GM04504 (cell line): ENCODE results near the gene LTBP2.

Experiments used
- DNase-seq: peaks from one replicate; pipeline ENCODE4 v3.0.0-alpha.2; 2012; ENCODE audit warnings: low read depth

The LTBP2 gene

DNA sequence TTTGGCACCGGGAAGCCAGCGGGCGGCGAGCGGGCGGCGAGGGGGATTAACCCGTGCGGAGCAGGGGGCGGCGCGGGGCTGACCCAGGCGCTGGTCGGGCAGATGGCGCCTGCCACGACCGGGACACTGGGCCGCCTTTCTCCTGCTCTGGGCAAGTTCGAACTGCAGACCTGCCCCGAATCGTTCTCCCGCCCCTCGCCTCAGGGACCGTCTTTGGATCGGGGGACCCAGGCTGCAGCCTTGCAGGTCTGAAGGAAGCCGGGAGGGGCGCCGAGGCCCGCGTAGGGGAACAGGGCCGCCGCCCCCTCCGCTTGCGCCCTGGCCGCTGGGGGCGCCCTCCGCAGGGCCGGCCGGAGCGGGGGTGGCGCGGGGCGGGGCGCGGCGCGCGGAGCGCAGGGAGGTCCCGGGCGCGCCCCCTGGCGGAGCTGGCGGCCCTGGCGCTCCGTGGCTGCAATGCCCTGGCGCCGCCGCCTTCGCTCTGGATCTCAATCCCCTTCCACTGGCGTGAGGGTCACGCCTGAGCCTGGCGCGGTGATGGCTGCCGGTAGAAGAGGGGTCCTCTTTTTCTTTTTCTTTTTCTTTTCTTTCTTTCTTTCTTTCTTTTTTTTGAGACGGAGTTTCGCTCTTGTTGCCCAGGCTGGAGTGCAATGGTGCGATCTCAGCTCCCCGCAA, 449 bp upstream of the LTBP2 start:
- DNase-seq, result no peak

DNA sequence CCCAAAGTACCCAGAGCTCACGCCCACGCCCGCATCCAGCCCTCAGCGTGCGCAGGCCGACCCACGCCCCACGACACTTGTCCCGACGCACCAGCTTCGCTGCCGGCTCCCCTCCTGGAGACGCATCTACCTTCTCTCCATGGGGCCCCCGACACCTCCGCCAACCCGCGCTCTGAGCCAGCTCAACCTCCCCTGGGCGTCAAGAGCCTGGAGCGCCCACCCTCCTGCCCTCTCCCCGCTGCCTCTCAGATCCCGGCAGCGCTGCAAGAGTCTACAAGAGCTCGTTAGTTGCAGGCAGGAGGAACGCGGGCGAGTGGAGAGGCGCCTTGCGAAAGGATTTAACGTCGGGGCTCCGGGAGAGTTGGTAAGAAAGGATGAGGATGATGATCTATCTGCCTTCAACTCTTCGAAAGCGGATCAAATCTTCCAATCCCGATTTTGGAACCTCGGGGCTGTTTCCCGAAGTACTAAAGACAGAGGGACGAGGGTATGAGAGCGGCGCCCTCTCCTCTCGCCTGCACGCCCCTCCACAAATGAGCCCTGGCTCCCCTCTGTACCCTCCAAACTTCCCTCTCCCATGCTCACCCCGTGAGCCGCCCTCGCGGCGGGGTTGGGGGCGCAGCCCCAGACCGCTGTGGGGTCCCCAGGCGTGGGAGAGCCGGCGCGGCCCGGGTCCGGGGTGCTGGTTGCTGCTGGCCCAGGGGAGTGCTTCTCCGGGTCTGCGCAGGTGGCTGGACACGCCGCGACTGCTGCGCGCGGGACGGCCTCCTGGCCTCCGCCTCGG, 979 bp downstream of the LTBP2 start:
- no peak for DNase-seq

DNA sequence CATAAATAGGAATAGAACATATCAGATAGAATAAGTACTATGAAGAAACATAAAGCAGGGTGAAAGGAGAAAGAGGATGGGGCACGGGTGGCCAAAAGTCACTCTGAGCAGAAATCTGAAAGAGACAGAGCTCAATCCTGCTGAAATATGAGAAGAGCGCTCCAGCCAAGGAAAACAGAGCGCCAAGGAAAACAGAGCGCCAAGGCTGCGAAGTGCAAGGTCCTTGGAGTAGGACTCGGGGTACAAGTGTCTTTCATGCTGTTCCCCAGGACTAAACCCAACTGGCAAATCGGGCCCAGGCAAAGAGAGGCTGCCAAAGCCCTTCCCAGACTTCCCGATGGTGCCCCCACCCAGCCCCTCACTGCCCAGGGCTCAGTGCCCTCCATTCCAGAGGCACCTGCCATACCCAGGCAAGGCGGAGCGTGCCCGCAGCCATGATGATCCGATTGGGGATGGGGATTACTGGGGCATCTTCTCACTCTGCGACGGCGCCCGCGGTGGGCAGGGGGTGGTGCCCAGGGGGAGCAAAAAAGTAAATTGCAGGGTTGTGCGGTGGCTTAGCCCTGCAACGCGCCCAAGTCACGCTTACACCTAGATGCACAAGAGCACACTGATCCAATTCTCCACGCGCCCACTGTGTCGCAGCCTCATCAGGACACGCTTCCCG, 1.7 kb downstream of the LTBP2 start:
- no peak for DNase-seq

DNA sequence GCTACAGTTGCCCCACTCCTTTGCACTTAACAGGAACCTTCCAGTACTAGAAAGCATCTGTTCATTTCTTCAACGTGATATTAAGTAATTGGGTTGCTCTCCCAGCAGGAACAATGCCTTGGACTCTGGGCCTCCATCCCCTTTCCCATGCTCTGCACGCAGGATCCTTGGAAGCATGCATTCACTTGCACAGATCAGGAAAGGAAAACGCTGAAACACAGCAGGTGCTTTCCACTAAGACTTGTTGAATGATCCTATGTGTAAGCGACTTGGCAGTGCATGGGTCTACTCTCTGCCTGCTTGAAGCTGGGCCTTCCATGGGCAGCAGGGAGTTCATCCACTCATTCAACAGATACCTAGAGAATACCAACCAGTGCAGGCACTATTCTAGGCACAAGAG, 2.3 kb downstream of the LTBP2 start:
- no peak for DNase-seq

DNA sequence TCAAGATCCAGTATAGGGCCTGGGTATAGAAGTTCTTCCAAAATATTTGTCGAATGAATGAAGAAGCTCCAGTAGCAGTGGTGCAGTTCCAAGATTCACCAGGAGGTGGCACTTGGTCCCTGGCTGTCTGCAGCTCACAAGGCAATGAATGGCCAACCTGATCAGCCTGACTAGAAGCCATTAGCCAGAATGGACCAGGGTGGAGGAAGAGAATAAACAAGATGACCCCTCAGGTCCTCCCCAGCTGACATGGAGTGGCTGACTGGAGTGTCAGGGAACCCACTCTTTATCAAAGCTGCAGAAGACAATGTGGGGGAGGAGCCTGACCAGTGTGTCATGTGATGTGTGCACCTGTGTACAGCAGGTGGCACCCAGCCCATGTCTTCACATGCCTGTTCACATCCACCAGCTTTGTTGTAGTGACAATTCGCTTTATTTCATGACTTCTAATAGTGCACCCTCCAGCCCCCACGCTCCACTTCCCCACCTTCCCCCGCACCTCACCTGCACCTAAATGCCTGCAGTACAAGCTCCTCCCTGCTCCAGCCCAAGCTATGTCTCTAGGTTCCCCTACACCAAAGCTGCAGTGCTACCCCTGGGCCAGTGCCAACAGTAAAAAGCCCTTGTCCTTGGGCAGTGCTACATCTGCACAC, 3.0 kb downstream of the LTBP2 start:
- DNase-seq, result no peak

DNA sequence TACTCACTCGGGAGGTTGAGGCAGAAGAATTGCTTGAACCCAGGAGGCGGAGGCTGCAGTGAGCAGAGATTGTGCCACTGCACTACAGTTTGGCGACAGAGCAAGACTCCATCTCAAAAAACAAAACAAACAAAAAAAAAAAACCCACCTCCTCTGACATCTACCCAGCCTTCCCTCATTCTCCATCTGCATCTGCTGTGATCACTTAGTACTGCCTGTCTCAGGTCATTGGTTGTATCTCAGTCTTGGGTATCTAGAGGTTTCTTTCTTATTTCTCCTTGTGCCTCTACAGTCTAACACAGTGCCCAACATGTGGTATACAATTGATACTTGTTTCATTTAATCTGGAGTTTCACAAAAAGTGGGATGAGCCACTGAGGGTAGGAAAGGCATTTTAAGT, 5.3 kb downstream of the LTBP2 start:
- no peak for DNase-seq

DNA sequence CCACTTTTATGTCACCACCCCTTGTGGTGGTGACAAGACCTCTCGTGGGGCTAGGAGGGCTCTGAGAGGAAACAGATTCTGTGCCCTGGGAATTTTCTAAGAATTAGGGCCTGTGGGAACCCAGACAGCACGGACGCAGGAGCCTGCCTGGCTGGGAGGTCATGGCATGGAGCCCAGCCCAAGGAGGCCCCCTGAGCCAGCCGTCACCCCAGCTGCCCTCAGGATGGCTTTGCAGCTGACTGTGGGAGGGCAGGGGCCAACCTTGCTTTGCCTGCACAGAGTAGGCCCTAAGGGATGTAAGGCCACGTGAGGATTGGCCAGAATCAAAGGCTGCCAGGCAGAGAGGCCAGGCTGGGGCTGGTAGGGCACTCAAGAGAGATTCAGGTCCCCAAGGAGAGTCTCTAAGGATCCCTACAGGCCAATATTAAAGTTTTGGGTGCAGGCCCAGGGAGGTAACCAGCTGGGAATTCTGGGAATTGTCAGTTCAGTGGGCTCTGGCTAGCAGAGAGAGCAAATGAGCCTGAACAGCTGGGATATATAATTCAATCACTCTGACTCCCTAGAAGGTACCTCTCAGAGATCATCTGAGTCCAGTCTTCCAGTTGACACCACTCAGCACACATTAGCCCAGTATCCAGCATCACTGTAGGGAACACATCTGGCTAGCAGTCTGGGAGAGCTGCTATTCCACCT, 6.4 kb downstream of the LTBP2 start:
- DNase-seq, result no peak

DNA sequence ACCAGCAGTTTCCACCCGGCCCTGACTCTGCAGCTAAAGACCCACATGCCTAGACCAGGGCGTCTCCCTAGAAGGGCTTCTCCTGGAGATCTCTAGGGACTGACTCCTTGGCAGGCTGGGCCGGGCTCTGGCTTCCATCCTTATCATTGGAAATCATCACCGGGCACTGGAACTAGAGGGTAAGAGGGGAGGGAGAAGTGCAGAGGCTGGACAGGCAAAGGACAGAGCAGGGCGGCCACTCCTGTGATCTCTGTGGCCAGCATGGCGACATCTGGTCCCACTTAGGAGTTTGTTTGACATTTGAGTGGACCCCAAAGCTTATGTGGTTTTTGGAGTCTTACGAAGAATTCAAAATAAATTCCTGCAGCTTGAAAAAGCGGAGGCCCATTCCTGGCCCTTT, 7.1 kb downstream of the LTBP2 start:
- no peak for DNase-seq

DNA sequence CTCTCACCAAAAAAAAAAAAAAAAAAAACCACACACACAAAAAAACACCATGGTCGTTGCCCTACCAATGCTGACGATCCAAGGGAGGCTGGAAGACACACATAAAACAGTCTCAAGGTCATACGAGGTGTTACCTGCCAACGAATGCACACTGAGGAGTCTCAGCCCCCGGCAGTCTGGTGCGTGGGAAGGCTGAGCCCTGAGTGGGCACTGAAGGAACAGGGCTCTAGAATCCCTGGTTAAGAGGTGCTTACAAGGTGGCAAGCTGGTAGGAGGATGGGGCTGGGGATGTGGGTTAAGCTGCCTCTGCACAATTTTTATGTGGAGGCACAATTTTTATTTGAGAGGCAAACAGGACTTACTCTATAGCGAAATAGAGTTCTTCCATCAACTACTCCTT, 7.9 kb downstream of the LTBP2 start:
- DNase-seq, result no peak

DNA sequence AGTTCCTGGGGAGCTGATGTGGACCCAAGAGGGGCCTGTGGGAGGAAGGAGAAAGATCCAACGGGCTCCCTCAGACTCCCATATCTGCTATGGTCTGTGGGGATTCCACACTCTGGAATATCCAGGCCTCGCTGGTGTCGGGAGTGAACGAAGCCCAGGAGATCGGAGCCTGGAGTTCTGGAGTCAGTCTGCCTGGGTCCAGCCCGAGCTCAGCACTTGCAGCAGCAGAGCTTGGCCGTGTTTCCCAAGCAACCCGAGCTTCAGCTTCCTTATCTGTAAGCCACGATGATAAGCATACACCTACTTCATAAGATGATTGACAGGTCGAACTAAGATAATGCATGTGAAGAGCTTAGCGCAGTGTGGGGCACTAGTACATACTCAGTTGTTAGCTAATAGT, 10.1 kb downstream of the LTBP2 start:
- no peak for DNase-seq

DNA sequence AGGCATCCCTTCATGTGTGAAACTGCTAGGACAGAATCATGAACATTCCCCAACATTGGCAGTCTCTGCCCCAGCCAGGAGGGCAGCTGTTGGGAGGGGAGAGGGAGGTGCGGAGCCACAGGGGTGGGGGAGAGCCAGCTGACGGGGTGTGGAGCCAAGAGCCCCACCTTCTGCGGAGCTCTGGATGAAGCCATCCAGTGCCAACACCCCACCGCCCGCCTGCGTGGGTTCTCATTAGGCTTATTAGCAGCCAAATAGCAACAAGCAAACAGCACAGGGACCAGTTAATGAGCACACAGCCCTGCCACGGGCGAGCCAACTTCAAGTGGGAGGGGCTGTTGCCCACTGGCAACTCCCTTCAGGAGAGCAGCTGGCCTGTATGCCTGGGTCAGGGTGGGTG, 12.1 kb downstream of the LTBP2 start:
- DNase-seq, result no peak

DNA sequence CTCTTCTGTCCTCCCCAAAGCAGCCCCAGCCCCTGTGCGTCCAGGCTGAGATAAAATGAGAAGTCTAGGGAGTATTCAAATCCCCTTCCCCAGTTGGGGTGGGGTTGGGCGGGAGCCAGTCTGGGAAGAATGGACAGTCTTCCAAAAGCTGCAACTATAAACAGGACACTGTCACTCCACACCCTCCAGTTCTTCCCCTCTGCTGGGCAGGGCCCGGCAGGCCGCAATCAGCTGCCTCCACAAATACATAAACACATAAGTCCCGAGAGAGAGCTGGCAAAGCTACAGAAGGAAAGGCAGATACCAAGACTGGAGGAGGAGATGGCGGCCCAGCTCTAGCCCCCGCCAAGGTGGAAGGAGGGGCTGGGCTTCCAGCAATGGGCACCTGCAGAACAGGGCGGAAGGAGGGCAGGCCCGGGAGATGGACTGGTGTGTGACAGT, 12.7 kb downstream of the LTBP2 start:
- no peak for DNase-seq

DNA sequence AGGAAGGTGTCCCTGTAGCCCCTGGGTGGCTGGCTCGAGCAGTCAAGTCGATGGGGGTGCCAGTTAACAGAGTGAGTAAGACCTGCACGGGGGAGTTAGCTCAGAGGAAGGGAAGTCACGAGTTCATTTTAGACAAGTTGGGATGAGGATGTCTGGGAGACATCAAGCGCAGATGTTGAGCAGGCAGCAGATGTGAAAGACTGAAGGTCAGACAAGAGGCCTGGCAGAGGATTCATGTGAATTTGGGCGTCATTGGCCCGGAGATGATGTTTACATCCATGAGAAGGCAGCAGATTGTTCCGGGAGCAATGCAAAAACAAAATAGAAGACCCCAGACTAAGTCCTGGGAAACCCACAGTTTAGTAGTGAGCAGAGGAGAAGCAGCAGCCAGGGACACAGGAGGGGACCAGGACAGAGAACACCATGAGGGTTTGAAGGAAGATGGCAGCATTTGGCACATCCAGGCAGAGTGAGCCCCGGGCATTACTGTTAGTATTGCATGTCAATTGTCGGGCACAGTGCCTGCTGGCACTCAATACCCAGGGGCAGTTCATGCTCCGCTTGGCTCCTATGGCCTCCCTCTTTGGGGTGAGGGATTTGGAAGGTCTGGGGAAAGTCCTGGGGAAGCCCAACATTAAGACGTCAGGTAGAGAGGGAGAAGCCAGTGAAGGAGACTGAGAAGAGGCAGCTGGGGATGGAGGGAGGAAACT, 15.1 kb downstream of the LTBP2 start:
- peak; percentile 76 for DNase-seq

DNA sequence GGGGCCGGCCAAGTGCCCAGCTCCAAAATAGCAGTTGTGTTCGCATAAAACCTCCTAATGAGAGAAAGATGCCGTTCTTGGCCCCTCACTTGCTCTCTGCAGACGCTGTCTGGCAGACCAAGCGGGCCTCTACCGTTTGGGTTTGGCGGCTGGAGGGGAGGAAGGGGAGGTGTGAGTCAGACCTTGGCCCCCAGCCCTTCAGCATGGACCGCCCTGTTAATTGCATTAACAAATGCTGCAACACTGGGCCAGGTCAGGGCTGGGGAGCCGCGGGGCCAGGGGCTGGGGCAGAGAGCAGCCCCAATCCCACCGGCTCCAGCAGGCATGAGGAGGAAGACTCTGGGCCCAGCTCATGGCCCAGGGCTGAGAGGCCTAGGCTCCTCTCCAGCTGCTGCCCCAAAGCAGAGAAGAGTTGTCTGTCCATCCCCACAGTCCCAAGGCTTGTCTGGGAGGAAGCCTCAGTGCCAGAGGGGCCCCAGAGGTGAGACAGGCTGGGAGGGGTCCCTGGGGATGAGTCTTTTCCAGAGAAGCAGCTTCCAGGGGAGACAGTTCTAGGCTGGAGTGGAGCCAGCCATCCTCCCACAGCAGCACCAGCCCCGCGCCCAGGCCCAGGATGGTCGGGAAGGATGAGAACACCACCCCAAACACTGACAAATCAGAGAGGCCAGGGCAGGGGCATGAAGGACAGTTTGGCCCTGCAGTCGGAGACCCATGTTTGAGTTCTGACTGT, 16.9 kb downstream of the LTBP2 start:
- peak; percentile 80 for DNase-seq

DNA sequence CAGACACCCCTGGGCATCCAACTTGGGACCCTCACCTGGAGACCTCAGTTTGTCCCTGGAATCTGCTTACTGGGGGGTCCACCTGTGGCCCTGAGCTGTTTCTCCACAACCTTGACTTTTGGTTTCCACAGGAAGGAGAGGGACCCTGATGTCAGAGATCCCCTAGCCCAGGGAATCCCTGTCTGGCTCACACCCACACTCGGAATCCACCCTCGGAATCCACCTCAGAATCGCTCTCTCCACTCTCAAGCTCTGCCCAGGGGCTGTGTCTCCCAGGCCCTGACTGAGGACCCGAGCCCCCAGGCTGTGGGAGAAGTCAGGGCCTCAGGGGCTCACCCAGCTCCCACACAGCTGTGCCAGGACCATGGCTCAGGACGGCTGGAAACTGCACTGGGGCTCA, 17.4 kb downstream of the LTBP2 start:
- DNase-seq, result no peak

DNA sequence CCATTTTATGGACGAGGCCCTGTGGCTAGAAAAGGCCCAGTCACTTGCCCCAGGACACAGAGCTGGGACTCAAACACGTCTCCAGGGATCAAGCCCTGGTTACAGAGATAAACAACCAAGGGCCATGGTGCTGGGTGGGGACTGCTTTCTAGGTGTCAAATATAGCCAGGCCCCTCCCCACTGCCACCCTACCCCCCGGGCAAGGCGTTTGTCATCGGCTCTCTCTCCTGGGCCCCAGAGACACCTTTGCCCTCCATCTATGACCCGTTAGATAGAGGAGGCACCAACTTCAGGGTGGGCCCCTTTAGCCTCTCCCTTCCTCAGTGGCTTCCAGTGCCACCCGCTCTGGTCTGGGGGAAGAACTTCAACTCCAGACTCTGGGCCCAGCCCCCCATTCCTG, 18.0 kb downstream of the LTBP2 start:
- DNase-seq, result no peak

DNA sequence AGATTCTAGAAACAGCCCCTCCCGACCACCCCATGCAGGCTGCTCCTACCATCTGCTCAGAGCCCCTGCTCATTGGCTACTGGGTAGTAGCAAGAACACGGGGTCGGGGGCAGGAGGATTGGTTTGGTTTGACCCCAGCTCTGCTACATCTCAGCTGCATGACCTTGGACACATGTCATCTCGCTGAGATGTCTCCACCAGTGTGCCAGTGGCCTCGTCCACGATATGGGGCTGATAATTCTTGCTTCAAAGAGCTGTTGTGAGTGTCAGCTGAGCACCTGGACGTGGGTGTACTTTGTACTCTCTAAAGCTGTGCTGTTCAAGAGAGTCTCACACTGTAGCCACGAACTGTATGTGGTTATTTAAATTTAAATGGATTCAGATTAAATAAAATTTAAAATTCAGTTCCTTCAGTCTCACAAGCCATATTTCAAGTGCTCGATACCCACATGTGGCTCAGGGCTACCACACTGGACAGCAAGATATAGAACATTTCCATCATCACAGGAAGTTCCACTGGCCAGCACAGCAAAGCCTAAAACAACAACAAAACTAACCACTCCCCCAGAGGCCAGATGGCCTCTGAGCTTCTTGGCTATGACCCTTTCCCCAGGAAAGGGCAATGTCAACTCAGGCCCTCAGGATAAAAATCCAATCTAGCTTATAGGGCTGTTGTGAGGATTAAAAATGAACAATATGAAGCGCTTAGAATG, 18.6 kb downstream of the LTBP2 start:
- no peak for DNase-seq

DNA sequence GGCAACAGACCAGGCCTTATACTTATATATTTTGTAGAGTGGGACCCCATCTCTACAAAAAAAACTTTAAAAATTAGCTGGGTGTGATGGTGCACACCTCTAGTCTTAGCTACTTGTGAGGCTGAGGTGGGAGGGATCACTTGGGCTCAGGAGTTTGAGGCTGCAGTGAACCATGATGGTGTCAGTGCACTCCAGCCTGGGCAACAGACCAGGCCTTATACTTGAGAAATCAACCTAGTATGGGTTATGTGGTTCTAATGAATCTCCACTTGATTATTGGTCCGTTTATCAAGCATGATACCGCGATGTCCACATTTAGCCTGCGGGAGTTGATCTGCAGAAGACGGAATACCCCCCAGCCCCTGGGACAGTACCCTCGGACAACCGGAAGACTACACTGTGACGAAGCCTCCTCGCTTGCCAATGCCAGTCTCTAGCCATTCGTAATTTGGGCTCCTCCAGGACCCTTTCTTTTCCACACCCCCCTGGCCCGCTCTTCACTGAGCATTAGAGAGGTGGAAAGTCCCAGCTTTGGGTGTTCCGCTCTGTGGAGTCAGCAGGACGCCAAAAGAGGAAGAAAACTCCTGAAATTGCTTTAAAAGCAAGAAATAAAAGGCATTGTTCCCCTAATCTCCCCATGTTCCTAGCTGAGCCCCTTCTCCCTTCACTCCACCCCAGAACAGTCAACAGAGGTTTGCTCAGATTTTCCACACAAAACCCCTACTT, 19.4 kb downstream of the LTBP2 start:
- no peak for DNase-seq

DNA sequence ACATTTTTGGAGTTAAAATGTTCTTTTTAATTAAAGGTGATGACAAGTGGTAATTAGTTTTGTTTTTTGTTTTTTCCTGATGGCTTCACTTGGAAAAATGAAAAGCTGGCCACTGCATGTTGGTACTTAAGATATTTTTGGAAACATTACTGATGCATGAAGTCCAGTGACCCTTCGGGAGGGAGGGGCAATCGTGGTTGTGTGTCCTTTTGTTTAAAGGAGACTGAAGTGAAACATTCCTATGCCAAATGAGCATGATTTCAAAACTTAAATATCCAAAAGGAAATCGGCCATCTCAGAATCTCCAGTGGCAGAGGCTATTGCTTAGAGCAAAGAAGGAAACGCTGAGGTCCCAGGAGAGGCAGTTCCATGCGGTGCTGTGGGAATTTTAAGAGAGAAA, 20.1 kb downstream of the LTBP2 start:
- DNase-seq, result no peak
